C1 segment of cervical spinal cord (tissue), 14 donors: ENCODE data around the gene PIP5K1C.
"Not testable (repeated sequence)": the region's sequence is repeated elsewhere in the genome, so short reads cannot be mapped to it uniquely, and the experiment has no call there.

Experiments used
- DNase-seq, 14 donors: peaks; one replicate each; lab custom pipeline; 2025; lab: John Stamatoyannopoulos, UW

The PIP5K1C gene

DNA sequence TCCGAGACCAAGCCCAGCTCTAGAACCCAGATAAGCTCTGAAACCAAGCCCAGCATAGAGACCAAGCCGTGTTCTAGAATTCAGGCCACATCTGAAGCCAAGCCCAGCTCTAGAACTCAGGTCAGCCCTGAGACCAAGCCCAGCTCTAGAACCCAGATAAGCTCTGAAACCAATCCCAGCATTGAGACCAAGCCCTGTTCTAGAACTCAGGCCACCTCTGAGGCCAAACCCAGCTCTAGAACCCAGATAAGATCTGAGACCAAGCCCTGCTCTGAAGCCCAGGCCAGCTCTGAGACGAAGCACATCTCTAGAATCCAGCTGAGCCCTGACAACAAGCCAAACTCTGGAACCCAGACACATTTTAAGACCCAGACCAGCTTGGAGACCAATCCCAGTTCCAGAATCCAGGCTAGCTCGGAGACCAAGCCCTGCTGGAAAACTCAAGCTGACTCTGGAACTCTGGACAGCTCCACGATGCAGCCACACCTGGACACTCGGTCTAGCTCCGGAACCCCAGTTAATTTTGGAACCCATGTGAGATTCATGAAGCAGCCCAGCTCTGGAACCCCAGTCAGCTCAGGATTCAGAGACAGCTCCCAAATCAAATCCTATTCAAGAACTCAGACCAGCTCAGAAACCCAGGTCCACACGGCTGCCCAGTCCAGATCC, 109.1 kb downstream of the PIP5K1C start:
- no peak for DNase-seq

DNA sequence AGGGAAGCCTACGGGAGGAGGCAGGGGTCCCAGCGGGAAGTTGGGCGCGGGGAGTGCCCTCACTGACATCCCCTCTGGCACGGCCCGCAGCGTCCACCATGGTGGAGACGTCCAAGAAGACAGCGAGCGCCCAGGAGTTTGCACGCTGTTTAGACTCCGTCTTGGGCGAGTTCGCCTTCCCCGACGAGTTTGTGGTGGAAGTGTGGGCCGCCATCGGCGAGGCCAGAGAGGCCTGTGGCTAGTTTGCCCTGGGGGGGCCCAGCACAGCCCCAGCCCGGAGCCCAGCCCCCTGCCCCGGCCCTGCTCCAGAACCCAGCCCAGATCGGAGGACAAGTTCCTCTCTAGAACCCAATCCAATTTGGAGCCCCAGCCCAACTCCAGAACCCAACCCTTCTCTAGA, 110.3 kb downstream of the PIP5K1C start:
- no peak for DNase-seq

DNA sequence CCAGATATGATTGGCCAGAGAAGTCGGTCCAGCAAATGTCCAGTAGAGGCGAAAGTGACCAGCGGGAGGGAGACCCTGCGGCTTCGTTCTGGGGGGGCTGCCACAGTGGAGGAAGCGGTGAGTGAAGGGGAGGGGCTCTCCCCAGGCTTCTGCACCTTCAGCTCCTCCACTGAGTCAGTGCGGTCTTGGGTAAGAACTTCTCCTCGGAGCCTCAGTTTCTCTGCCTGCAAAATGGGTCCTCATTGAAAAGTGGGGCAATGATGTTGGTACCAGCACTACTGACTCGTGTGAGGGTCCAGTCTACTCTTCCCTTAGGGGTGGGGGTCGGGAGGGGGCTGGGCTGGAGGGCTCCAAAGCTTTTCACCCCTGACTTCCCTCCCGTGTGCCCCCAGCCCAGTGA, 110.8 kb downstream of the PIP5K1C start:
- DNase-seq, result no peak

DNA sequence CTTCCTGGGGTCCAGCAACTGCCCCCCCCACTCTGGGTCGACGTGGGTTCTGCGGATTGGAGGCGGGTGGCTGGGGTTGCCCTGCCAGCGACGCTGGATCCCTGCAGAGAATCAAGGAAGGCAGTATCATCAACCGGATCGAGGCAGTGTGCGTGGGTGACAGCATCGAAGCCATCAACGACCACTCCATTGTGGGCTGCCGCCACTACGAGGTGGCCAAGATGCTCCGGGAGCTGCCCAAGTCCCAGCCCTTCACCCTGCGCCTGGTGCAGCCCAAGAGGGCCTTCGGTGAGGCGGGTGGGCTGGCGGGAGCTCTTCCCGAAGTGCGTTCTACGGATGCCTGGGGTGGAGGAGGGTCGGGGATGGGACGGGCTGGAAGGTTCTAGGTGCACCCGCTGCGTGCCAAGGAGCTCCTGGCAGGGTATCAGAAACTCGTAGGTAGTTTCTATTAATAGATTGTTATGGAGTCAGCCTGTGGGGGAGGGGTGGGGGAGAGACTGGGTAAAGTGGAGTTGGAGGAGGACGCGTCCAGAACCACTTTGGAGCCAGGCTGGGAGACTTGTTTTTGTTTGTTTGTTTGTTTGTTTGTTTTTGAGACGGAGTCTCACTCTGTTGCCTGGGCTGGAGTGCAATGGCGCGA, 113.4 kb downstream of the PIP5K1C start:
- no peak for DNase-seq

DNA sequence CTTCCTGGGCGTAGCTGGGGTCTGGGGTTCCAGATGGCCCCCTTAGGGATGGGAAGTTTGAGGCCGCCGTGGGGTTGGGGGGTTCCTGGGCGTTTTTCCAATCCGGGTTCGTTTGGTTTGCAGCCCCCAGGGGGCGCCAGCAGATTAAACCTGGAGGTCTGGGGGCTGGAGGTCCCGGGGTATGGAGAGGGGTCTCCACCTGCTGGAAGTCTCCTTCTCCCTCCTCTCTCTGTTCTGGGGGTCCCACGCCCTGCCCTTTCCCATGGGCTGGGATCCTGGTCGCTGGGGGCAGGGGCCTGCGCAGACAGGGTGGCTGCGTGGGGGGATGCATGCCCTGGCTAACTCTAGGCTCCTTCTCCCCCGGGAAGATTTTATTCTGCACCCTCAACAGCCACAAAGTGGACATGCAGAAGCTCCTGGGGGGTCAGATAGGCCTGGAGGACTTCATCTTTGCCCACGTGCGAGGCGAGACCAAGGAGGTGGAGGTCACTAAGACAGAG, 114.1 kb downstream of the PIP5K1C start:
- DNase-seq, result no peak

DNA sequence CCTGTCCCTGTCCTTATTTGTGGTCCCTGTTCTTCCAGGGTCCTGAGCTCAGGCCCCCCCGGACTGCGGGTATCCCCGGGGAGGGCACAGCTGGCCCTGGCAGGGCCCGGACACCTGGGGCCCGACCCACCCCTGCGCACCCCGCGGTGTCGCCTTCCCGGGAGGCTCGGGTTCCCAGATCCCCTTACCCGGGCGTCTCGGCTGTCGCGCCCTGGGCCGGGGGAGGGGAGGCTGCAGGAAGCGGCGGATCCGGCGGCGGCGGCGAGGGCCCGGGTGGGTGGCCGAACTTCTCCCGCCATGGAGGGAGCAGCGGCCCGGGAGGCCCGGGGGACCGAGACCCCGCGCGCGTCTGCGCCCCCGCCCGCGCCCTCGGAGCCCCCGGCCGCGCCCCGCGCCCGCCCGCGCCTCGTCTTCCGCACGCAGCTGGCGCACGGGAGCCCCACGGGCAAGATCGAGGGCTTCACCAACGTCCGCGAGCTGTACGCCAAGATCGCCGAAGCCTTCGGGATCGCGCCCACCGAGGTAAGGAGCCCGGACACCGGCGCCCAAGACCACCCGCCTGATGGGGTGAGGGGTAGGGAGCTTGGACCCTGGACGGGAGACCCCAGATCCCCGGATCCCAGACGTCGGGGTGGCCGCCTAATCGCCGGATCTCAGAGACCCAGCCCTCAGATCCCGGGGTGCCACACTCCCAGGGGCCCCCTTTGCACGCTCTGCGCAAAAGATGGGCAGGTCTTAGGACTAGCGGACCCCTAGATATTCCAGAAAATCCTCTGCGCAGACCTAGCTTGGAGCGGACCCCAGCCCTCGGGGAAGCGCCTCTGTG, 114.8 kb downstream of the PIP5K1C start, which contains the start of gene GIPC3:
TSS of gene GIPC3 (plus strand) at position 178 of the 826 bp plus-strand sequence. CDS start at position 298, 120 bp downstream.
- DNase-seq, result no peak

DNA sequence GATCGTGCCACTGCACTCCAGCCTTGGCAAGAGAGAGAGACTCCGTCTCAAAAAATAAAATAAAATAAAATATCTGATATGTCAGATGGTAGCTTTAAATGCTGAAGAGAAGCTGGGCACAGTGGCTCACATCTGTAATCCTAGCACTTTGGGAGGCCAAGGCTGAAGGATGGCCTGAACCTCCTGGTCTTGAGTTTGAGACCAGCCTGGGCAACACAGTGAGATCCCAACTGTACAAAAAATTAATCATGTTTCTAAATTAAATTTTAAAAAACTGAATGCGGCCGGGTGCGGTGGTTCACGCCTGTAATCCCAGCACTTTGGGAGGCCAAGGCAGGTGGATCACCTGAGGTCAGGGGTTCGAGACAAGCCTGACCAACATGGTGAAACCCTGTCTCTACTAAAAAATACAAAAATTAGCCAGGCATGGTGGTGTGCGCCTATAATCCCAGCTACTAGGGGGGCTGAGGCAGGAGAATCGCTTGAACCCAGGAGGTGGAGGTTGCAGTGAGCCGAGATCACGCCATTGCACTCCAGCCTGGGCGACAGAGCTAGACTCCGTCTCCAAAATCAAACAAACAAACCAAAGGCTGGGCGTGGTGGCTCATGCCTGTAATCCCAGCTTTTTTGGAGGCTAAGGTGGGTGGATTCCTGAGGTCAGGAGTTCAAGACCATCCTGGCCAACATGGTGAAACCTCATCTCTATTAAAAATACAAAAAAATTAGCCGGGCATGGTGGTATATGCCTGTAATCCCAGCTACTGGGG, 116.0 kb downstream of the PIP5K1C start:
- not testable (repeated sequence) for DNase-seq

DNA sequence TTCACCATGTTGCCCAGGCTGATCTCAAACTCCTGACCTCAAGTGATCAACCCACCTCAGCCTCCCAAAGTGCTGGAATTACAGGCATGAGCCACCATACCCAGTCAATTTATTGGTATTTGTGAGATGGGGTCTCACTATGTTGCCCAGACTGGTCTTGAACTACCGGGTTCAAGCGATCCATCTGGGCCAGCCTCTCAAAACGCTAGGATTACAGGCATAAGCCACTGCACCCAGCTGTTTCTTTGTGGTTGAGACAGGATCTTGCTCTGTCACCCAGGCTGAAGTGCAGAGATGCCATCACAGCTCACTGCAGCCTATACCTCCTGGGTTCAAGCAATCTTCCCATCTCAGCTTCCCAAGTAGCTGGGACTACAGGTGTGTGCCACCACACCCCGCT, 118.5 kb downstream of the PIP5K1C start:
- not testable (repeated sequence) for DNase-seq
